Ishikawa (cell line): ENCODE results near the gene ITIH3.

Experiments
- CEBPB ChIP-seq: IDR thresholded peaks from 2 replicates; pipeline ENCODE4 v1.6.1; 2012
- CREB1 ChIP-seq: IDR thresholded peaks from 2 replicates; pipeline ENCODE4 v1.6.1; 2012; ENCODE audit warnings: low read depth
- EGR1 ChIP-seq: IDR thresholded peaks from 2 replicates; pipeline ENCODE4 v1.6.1; 2012
- EP300 ChIP-seq: IDR thresholded peaks from 2 replicates; pipeline ENCODE4 v1.6.1; 2012; ENCODE audit warnings: borderline replicate concordance
- FOXM1 ChIP-seq: IDR thresholded peaks from 2 replicates; pipeline ENCODE4 v1.6.1; 2012; ENCODE audit warnings: low read depth, borderline replicate concordance
- MAX ChIP-seq: IDR thresholded peaks from 2 replicates; pipeline ENCODE4 v1.6.1; 2012
- NFIC ChIP-seq: IDR thresholded peaks from 2 replicates; pipeline ENCODE4 v1.6.1; 2012
- RAD21 ChIP-seq: IDR thresholded peaks from 2 replicates; pipeline ENCODE4 v1.6.1; 2012; ENCODE audit warnings: low read depth
- REST ChIP-seq: IDR thresholded peaks from 2 replicates; pipeline ENCODE4 v1.6.1; 2012; ENCODE audit warnings: low read depth, mild to moderate bottlenecking
- TAF1 ChIP-seq: IDR thresholded peaks from 2 replicates; pipeline ENCODE4 v1.6.1; 2012; ENCODE audit warnings: low read depth, mild to moderate bottlenecking
- TCF12 ChIP-seq: IDR thresholded peaks from 2 replicates; pipeline ENCODE4 v1.6.1; 2012; ENCODE audit warnings: low read depth
- TEAD4 ChIP-seq: IDR thresholded peaks from 2 replicates; pipeline ENCODE4 v1.6.1; 2012
- USF1 ChIP-seq: IDR thresholded peaks from 2 replicates; pipeline ENCODE4 v1.6.1; 2012
- YY1 ChIP-seq: IDR thresholded peaks from 2 replicates; pipeline ENCODE4 v1.6.1; 2012; ENCODE audit warnings: low read depth
- ZBTB7A ChIP-seq: IDR thresholded peaks from 2 replicates; pipeline ENCODE4 v1.6.1; 2012; ENCODE audit warnings: low read depth

The ITIH3 gene

GRCh38 chr3:52773361-52774065, 21.1 kb upstream of the ITIH3 start:
- TF ChIP-seq USF1 (no peak), CREB1 (no peak), RAD21 (no peak), EGR1 (no peak), EP300 (no peak), CEBPB (no peak), TCF12 (no peak), TAF1 (no peak), TEAD4 (no peak), NFIC (no peak), ZBTB7A (no peak), REST (no peak), FOXM1 (no peak), YY1 (no peak), MAX (no peak)

GRCh38 chr3:52774066-52774713, 20.4 kb upstream of the ITIH3 start:
- no peak for TF ChIP-seq REST
- no peak for TF ChIP-seq TAF1
- no peak for TF ChIP-seq NFIC
- no peak for TF ChIP-seq YY1
- TF ChIP-seq EP300 = no peak

GRCh38 chr3:52774901-52775864, 19.4 kb upstream of the ITIH3 start:
- TF ChIP-seq EP300 = no peak
- 0 out of 2 replicates have a peak, but pooled peaks have one; percentile 28 for TF ChIP-seq NFIC

- TF ChIP-seq TCF12 (no peak), YY1 (no peak), RAD21 (no peak), TAF1 (no peak), REST (no peak), TEAD4 (no peak), ZBTB7A (no peak), EGR1 (no peak), NFIC (no peak), USF1 (no peak), CEBPB (no peak), FOXM1 (no peak), MAX (no peak), EP300 (no peak), CREB1 (no peak)
These were observed 18.7 kb upstream of the ITIH3 start for GRCh38 chr3:52775877-52776276.
